GM12873 (cell line): ENCODE data around the gene CHST9.

Source experiments
- TF ChIP-seq, protein P1 (sequence below): IDR thresholded peaks from 2 replicates; pipeline ENCODE4 v1.5.1; 2012; ENCODE audit warnings: low read depth, mild to moderate bottlenecking, moderate library complexity, low read length, control low read depth; ENCODE audit not compliant: insufficient read depth; ENCODE audit errors: missing control alignments

CHST9 gene, protein sequence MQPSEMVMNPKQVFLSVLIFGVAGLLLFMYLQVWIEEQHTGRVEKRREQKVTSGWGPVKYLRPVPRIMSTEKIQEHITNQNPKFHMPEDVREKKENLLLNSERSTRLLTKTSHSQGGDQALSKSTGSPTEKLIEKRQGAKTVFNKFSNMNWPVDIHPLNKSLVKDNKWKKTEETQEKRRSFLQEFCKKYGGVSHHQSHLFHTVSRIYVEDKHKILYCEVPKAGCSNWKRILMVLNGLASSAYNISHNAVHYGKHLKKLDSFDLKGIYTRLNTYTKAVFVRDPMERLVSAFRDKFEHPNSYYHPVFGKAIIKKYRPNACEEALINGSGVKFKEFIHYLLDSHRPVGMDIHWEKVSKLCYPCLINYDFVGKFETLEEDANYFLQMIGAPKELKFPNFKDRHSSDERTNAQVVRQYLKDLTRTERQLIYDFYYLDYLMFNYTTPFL

GRCh38 chr18:27185025-27185763, at the start of gene CHST9:
Gene CHST9 (minus strand): TSS chr18:27185308. CDS start chr18:27142809, 42,499 bp downstream.
- TF ChIP-seq, protein P1, sequence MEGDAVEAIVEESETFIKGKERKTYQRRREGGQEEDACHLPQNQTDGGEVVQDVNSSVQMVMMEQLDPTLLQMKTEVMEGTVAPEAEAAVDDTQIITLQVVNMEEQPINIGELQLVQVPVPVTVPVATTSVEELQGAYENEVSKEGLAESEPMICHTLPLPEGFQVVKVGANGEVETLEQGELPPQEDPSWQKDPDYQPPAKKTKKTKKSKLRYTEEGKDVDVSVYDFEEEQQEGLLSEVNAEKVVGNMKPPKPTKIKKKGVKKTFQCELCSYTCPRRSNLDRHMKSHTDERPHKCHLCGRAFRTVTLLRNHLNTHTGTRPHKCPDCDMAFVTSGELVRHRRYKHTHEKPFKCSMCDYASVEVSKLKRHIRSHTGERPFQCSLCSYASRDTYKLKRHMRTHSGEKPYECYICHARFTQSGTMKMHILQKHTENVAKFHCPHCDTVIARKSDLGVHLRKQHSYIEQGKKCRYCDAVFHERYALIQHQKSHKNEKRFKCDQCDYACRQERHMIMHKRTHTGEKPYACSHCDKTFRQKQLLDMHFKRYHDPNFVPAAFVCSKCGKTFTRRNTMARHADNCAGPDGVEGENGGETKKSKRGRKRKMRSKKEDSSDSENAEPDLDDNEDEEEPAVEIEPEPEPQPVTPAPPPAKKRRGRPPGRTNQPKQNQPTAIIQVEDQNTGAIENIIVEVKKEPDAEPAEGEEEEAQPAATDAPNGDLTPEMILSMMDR, result no peak

DNA sequence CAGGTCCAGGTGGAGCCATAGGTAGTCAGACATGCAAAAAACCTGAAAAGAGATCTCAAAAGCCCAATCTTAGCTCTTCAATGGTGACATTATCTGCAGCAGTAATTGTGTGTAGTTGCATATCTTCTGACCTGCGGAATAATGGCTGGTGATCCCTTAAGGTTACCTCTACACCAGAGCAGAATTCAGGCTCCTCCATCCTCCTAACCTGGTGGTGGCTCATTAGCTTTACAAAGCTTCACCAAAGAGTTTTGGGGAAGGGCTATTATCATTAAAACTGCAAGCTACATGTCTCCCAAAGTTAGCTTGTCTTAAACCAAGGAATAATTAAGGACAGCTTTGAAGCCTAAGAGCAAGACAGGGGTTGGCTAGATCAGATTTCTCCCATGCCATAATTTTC, 42.6 kb upstream of the CHST9 start:
- TF ChIP-seq, protein P1, result no peak

DNA sequence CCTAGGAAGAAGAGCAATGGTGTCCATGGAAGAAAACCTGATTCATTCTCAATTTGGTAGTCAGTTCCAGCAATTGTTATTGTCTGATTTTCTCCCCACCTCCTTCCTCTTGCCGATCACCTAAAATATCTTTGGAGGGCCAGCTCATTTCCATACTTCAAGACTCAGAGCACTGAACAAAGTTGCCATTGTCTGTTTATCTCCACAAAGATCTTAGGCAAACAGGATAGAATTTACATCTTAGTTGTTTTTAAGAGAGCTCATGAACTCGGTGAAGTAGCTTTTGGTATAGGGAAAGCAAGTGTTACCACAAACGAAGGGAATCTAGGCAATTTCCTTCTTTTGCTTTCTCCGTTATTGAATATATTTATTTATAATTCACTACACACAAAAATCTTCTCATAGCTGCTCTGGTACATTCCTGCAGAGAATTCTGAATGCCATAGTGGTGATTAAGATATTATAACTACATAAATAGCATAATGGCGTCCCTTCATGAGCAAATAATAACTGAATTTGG, 41.5 kb upstream of the CHST9 start:
- TF ChIP-seq, protein P1, result no peak

DNA sequence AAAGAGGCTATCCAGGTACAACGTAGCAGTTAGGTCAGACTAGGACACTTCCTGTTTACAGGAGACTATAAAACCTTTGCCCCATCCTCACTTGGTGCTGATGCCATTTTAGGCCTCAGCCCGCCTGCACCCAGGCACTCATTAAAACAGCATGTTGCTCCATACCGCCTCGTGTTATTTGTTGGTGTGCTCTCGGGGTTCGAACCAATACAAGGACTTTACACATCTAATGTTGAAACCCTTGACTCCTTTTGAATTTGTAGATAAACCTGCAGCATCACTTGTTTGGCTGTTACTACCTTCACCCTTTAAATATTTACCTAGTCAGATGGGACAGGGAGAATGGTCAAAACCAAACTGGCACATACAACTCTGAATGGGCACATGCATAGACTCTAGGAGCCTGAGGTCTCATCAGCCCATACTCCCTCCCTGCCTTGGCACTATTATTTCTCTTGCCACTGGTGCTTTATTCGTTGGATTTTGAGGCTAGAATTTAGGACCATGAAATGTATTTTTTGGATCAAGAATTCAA, 40.9 kb upstream of the CHST9 start:
- TF ChIP-seq, protein P1, result no peak

DNA sequence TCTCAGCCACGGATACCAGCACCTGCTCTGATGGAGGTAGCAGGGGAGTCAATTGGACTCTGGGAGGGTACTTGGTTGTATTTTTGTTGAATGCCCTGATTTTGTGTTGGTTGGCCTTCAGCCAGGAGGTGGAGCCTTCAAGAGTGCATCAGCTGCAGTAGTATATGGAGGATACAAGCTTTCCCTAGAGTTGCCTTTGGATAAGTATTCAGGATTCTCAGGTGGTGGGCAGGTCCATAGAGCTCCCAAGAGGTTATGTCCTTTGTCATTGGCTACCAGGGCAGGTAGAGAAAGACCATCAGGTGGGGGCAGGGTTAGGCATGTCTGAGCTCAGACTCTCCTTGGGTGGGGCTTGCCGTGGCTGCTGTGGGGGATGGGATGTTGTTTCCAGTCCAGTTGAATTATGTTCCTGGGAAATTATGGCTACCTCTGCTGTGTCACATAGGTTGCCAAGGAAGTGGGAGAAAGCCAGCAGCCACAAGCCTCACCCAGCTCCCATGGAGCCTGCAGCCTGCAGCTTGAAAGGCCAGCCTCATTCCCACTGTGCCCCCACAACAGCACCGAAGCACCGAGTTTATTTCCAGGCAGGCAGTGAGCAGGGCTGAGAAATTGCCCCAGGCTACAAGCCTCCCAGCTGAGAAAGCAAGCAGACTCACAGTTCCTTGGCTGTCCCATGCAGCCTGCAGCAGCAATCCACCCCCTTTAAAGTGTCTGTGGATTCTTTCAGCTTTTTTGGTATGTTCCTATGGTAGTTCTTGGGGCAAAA, 38.6 kb upstream of the CHST9 start:
- TF ChIP-seq, protein P1, result no peak

GRCh38 chr18:27214831-27215230, 29.7 kb upstream of the CHST9 start:
- TF ChIP-seq, protein P1, result no peak
